ENCODE results near the gene SLC38A4.

SLC38A4 gene

GRCh38 chr12:46778415-46778814 lies 47.4 kb downstream of the SLC38A4 start:
- TF ChIP-seq TAF1 (IDR thresholded peaks at IDR 0.05; ENCODE audit: borderline replicate concordance, insufficient read depth, low read length) (no peak), SIN3A (IDR thresholded peaks at IDR 0.05; ENCODE audit: borderline replicate concordance, insufficient read depth, low read length) (no peak), FOXP2 (optimal IDR thresholded peaks at IDR 0.05; ENCODE audit: borderline replicate concordance, extremely low read depth, extremely low read length, insufficient read depth) (no peak), POLR2AphosphoS5 (IDR thresholded peaks at IDR 0.05; ENCODE audit: low read depth, low read length) (no peak)
- TF ChIP-seq, protein P1, sequence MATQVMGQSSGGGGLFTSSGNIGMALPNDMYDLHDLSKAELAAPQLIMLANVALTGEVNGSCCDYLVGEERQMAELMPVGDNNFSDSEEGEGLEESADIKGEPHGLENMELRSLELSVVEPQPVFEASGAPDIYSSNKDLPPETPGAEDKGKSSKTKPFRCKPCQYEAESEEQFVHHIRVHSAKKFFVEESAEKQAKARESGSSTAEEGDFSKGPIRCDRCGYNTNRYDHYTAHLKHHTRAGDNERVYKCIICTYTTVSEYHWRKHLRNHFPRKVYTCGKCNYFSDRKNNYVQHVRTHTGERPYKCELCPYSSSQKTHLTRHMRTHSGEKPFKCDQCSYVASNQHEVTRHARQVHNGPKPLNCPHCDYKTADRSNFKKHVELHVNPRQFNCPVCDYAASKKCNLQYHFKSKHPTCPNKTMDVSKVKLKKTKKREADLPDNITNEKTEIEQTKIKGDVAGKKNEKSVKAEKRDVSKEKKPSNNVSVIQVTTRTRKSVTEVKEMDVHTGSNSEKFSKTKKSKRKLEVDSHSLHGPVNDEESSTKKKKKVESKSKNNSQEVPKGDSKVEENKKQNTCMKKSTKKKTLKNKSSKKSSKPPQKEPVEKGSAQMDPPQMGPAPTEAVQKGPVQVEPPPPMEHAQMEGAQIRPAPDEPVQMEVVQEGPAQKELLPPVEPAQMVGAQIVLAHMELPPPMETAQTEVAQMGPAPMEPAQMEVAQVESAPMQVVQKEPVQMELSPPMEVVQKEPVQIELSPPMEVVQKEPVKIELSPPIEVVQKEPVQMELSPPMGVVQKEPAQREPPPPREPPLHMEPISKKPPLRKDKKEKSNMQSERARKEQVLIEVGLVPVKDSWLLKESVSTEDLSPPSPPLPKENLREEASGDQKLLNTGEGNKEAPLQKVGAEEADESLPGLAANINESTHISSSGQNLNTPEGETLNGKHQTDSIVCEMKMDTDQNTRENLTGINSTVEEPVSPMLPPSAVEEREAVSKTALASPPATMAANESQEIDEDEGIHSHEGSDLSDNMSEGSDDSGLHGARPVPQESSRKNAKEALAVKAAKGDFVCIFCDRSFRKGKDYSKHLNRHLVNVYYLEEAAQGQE (IDR thresholded peaks at IDR 0.05; ENCODE audit: insufficient read depth in 1 of 2, low read depth in 2 of 2, low read length in 2 of 2): no peak

DNA sequence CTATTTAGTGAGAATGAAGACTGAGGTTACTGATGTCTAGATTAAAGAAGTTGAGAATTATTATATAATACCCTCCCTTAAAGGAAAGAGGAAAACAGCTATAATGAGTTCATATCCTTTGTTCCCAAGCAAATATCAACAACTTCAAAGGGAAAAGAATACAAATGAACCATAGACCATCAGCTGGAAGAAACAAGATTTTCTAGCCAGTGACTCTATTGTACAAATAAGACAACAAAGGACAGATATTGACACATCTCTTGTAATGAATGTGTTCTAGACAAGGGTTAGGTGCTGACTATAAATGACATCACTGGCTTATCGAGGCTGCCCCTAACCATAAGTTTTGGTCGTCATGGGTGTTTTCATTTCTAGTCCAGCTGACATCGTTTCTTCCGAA lies 48.2 kb downstream of the SLC38A4 start:
- TF ChIP-seq POLR2AphosphoS5 (IDR thresholded peaks at IDR 0.05; ENCODE audit: low read depth, low read length) (no peak), TAF1 (IDR thresholded peaks at IDR 0.05; ENCODE audit: borderline replicate concordance, insufficient read depth, low read length) (no peak), FOXP2 (optimal IDR thresholded peaks at IDR 0.05; ENCODE audit: borderline replicate concordance, extremely low read depth, extremely low read length, insufficient read depth) (no peak), SIN3A (IDR thresholded peaks at IDR 0.05; ENCODE audit: borderline replicate concordance, insufficient read depth, low read length) (no peak)
- TF ChIP-seq, protein P1 (IDR thresholded peaks at IDR 0.05; ENCODE audit: insufficient read depth in 1 of 2, low read depth in 2 of 2, low read length in 2 of 2): no peak

DNA sequence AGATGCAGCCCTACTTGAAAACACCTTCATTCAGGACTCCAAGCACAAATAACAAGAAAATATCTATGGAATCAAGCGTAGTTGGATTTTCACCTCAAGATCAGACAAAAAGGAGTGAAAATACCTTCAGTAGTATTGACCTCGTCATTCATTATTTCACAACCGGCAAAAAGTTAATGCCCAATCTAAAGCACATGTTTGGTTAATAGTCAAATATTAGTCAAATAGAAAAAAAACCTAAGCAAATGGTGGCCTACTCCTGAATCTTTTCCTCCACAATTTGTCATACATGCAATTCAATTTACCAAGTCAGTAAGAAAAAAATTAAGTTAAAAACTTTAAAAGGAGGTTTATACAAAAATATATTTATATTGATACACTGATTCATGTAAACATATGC lies 50.0 kb downstream of the SLC38A4 start:
- no peak for TF ChIP-seq SIN3A (IDR thresholded peaks at IDR 0.05; ENCODE audit: borderline replicate concordance, insufficient read depth, low read length)
- no peak for TF ChIP-seq FOXP2 (optimal IDR thresholded peaks at IDR 0.05; ENCODE audit: borderline replicate concordance, extremely low read depth, extremely low read length, insufficient read depth)
- no peak for TF ChIP-seq TAF1 (IDR thresholded peaks at IDR 0.05; ENCODE audit: borderline replicate concordance, insufficient read depth, low read length)
- TF ChIP-seq, protein P1 (IDR thresholded peaks at IDR 0.05; ENCODE audit: insufficient read depth in 1 of 2, low read depth in 2 of 2, low read length in 2 of 2): no peak
- TF ChIP-seq POLR2AphosphoS5 (IDR thresholded peaks at IDR 0.05; ENCODE audit: low read depth, low read length): no peak

- TF ChIP-seq TAF1 (IDR thresholded peaks at IDR 0.05; ENCODE audit: borderline replicate concordance, insufficient read depth, low read length) (no peak), POLR2AphosphoS5 (IDR thresholded peaks at IDR 0.05; ENCODE audit: low read depth, low read length) (no peak), FOXP2 (optimal IDR thresholded peaks at IDR 0.05; ENCODE audit: borderline replicate concordance, extremely low read depth, extremely low read length, insufficient read depth) (no peak), SIN3A (IDR thresholded peaks at IDR 0.05; ENCODE audit: borderline replicate concordance, insufficient read depth, low read length) (no peak)
- TF ChIP-seq, protein P1 (IDR thresholded peaks at IDR 0.05; ENCODE audit: insufficient read depth in 1 of 2, low read depth in 2 of 2, low read length in 2 of 2): no peak
Measured at GRCh38 chr12:46774322-46774633, 51.5 kb downstream of the SLC38A4 start.

Measured in PFSK-1 (cell line).